Pancreas (tissue), 10 donors: ENCODE measurements around the gene MRPL42. TPM values are rescaled to one million over a fixed set of nuclear protein-coding genes. Genes with fewer than 3 reads are reported as not detected.
"Not testable (repeated sequence)": the region's sequence is repeated elsewhere in the genome, so short reads cannot be mapped to it uniquely, and the experiment has no call there.

ENCODE experiments used
- ATAC-seq, 4 donors: fragments of 200-7000 bp; cut with Tn5 transposase; one replicate each; pipeline versions ENCODE4 v1.8.0 to v1.9.1; 2020; ENCODE audit warnings: mild to moderate bottlenecking in 4 of 4, moderate library complexity in 4 of 4
- DNase-seq, 6 donors: peaks; one replicate each; pipeline ENCODE4 v3.0.0-alpha.2; 2020
- FAIRE-seq: peaks from 2 replicates; lab custom pipeline; 2012; peaks lifted over from hg19 to GRCh38; lab: Jason Lieb, UNC
- H3K27ac ChIP-seq, 4 donors: fragments of 200-600 bp; sonication (generic); 1 replicate in 3 of 4; 2 replicates in 1 of 4; pipeline versions ENCODE4 v1.5.0 to v1.8.0; 2020
- H3K27me3 ChIP-seq, 4 donors: fragments of 200-600 bp; one replicate each; pipeline ENCODE4 v1.8.0; 2021
- H3K36me3 ChIP-seq, 3 donors: fragments of 200-600 bp; sonication (generic) in 1 of 3; one replicate each; pipeline versions ENCODE4 v1.5.0 to v1.8.0; 2020 to 2021
- H3K4me1 ChIP-seq, 3 donors: fragments of 200-600 bp; one replicate each; pipeline ENCODE4 v1.8.0; 2021
- H3K4me3 ChIP-seq, 4 donors: fragments of 200-600 bp; sonication (generic) in 2 of 4; one replicate each; pipeline versions ENCODE4 v1.5.0 to v1.8.0; 2020 to 2021
- H3K9me3 ChIP-seq, 4 donors: fragments of 200-600 bp; one replicate each; pipeline ENCODE4 v1.8.0; 2021
- CTCF ChIP-seq, 4 donors: fragments of 200-600 bp; sonication (generic) in 3 of 4; IDR thresholded peaks; one replicate each; pipeline versions ENCODE4 v1.5.0 to v1.8.0; 2021; ENCODE audit warnings: antibody characterized with exemption in 4 of 4
- WGBS, 2 donors: extraction: QIAGEN DNeasy Blood & Tissue Kit; methylation state at CpG; one replicate each; pipeline ENCODE4 v1.1.7; 2013; 5-methylcytosine and 5-hydroxymethylcytosine counted together
- intact Hi-C, 3 donors: fragments of 100-400 bp; cut with DNase I; formaldehyde crosslinking; loops; one replicate each; pipeline versions ENCODE4 v1.11.1 to v1.14.2; 2022
- polyA plus RNA-seq, 2 donors: library from polyadenylated mRNA; stranded (reverse); fragments of 200-250 nt; gene quantifications; one replicate each; pipeline ENCODE4 v1.2.3, GENCODE V29; 2013
- total RNA-seq, 6 donors: library from RNA; stranded (reverse); fragmentation: NEBNext Ultra II Directional in 4 of 6; extraction: Animal tissue kit (Norgen Biotek cat#: 25700) in 4 of 6; gene quantifications; one replicate each; pipeline versions ENCODE4 v1.2.1 to v1.2.4, GENCODE V29; 2021 to 2023
- donor health status: healthy with polysubstance abuse.
- donor health status: DM: no; HTN: no; CAD: no; lungs with moderate emphysema.
- donor health status: DM: no; HTN: no; CAD: no.
- donor health status: control.
- donor health status: control.
- donor health status: Bipolar disorder and iron deficiency.
- donor health status: DM: yes; HTN: yes; CAD: no.
- donor health status: DM: no; HTN: no; CAD: no.
- donor health status: DM: no; HTN: no; CAD: no.
- donor health status: DM: yes; HTN: yes; CAD: no.

The MRPL42 gene
- total and polyA plus RNA-seq, 8 donors: 11.8 to 28.6 (median 22.8) TPM

- H3K4me1 ChIP-seq: peaks cover 16 to 47% (median 23%) of the 10 kb centered on the region in 3 donors
- WGBS, 2 donors: 75 to 85% methylated on average over 1 of the region's 1 CpG
- FAIRE-seq (no peak), ATAC-seq (peak in 1 of 4 donors; percentile 24), DNase-seq (no peak)
- H3K36me3 ChIP-seq: no peaks in the 10 kb centered on the region
- no peaks in the 10 kb centered on the region for H3K9me3 ChIP-seq
- intact Hi-C loops: no loop called here
- no peak overlapping the region for H3K27ac ChIP-seq
- no peak overlapping the region for H3K4me3 ChIP-seq
- TF ChIP-seq CTCF (IDR thresholded peaks at IDR 0.05): no peak
- no peaks in the 10 kb centered on the region for H3K27me3 ChIP-seq
Observed at GRCh38 chr12:93429852-93430251, 37.5 kb upstream of the MRPL42 start.

GRCh38 chr12:93430280-93430679 is 37.0 kb upstream of the MRPL42 start:
- no peak for TF ChIP-seq CTCF (IDR thresholded peaks at IDR 0.05)
- Histone ChIP-seq H3K36me3 (no peaks in the 10 kb centered on the region), H3K4me1 (peaks cover 12 to 48% (median 22%) of the 10 kb centered on the region in 3 donors), H3K27me3 (no peaks in the 10 kb centered on the region), H3K9me3 (no peaks in the 10 kb centered on the region), H3K27ac (no peak overlapping the region), H3K4me3 (no peak overlapping the region)
- FAIRE-seq: no peak
- DNase-seq: no peak
- intact Hi-C loops: no loop called here
- 84 to 85% methylated on average over 4 of the region's 4 CpGs for WGBS, 2 donors
- no peak for ATAC-seq

- DNase-seq, ATAC-seq, FAIRE-seq, H3K4me3 ChIP-seq, H3K36me3 ChIP-seq, H3K27ac ChIP-seq, H3K27me3 ChIP-seq, H3K9me3 ChIP-seq, intact Hi-C loops: not testable (repeated sequence)
- peaks cover 0 to 34% (median 14%) of the 10 kb centered on the region in 3 donors for H3K4me1 ChIP-seq
- WGBS, 2 donors: 89 to 92% methylated on average over 6 of the region's 6 CpGs
Observed at GRCh38 chr12:93432031-93432430, 35.3 kb upstream of the MRPL42 start.

- Histone ChIP-seq H3K4me3 (no peak overlapping the region), H3K36me3 (no peaks in the 10 kb centered on the region), H3K4me1 (peaks cover 4 to 29% (median 11%) of the 10 kb centered on the region in 3 donors), H3K27me3 (no peaks in the 10 kb centered on the region), H3K9me3 (no peaks in the 10 kb centered on the region), H3K27ac (no peak overlapping the region)
- FAIRE-seq (peak; percentile 9), DNase-seq (no peak), ATAC-seq (no peak)
- no peak for TF ChIP-seq CTCF (IDR thresholded peaks at IDR 0.05)
- intact Hi-C loops: no loop called here
- 59 to 65% methylated on average over 5 of the region's 5 CpGs for WGBS, 2 donors
Observed at GRCh38 chr12:93434256-93434865, 33.0 kb upstream of the MRPL42 start.

- H3K36me3 ChIP-seq: no peaks in the 10 kb centered on the region
- no peaks in the 10 kb centered on the region for H3K9me3 ChIP-seq
- ATAC-seq: no peak
- TF ChIP-seq CTCF (IDR thresholded peaks at IDR 0.05): no peak
- DNase-seq: no peak
- no peak overlapping the region for H3K4me3 ChIP-seq
- WGBS, 2 donors: 73 to 77% methylated on average over 3 of the region's 3 CpGs
- peaks cover 0 to 31% (median 19%) of the 10 kb centered on the region in 3 donors for H3K4me1 ChIP-seq
- no peak overlapping the region for H3K27ac ChIP-seq
- no peaks in the 10 kb centered on the region for H3K27me3 ChIP-seq
- intact Hi-C loops: no loop called here
- no peak for FAIRE-seq
Observed at GRCh38 chr12:93438266-93439050, 28.9 kb upstream of the MRPL42 start.
